Midbrain (tissue), 1 donor: ENCODE data around the gene OR10G6.
"Not testable (repeated sequence)": the region's sequence is repeated elsewhere in the genome, so short reads cannot be mapped to it uniquely, and the experiment has no call there.

Experiments used
- DNase-seq: peaks from one replicate; lab custom pipeline; 2025; lab: John Stamatoyannopoulos, UW

Gene OR10G6

GRCh38 chr11:123995119-123995518 is at the start of gene OR10G6:
Gene OR10G6, minus strand, starts transcription at chr11:123995161. Its CDS starts 0 bp downstream, at chr11:123995161.
- no peak for DNase-seq

- DNase-seq: no peak
Measured at GRCh38 chr11:124043420-124043819, 48.5 kb upstream of the OR10G6 start.

- no peak for DNase-seq
Measured at GRCh38 chr11:124041254-124041653, 46.3 kb upstream of the OR10G6 start, which contains the start of gene OR10G7. Gene OR10G7, minus strand, starts transcription at chr11:124041325. Its CDS starts 2,324 bp downstream, at chr11:124039001.

- DNase-seq: no peak
Measured at GRCh38 chr11:124039557-124039956, 44.6 kb upstream of the OR10G6 start.

- DNase-seq: no peak
Measured at GRCh38 chr11:124036666-124037065, 41.7 kb upstream of the OR10G6 start.

GRCh38 chr11:124026498-124026897 is 31.5 kb upstream of the OR10G6 start, which contains the start of gene OR10G8:
Gene OR10G8, plus strand, starts transcription at chr11:124026798. Its CDS starts 2,825 bp downstream, at chr11:124029623.
- DNase-seq: no peak

GRCh38 chr11:124015837-124016236 is 20.9 kb upstream of the OR10G6 start:
- not testable (repeated sequence) for DNase-seq

GRCh38 chr11:124012697-124013096 is 17.7 kb upstream of the OR10G6 start, which contains the start of gene OR10G4:
Gene OR10G4, plus strand, starts transcription at chr11:124012997. Its CDS starts 2,578 bp downstream, at chr11:124015575.
- DNase-seq: no peak

GRCh38 chr11:123979311-123979710 is 15.7 kb downstream of the OR10G6 start:
- DNase-seq: no peak

- no peak for DNase-seq
Measured at GRCh38 chr11:123977731-123978347, 17.1 kb downstream of the OR10G6 start, which contains the start of gene OR10S1. Gene OR10S1, minus strand, starts transcription at chr11:123977781. Its CDS starts 117 bp downstream, at chr11:123977664.

GRCh38 chr11:123976770-123977560 is 18.0 kb downstream of the OR10G6 start:
- DNase-seq: no peak

- DNase-seq: no peak
Measured at GRCh38 chr11:123973816-123974215, 21.1 kb downstream of the OR10G6 start.

- no peak for DNase-seq
Measured at GRCh38 chr11:123956752-123957151, 38.2 kb downstream of the OR10G6 start.

GRCh38 chr11:123945132-123945531 is 49.8 kb downstream of the OR10G6 start:
- DNase-seq: no peak
